Activated CD4-positive, alpha-beta T cell treated with anti-CD3 and anti-CD28 coated beads for 36 hours (primary cell): Measurements from ENCODE around the gene MECP2. TPM values are rescaled to one million over a fixed set of nuclear protein-coding genes. Genes with fewer than 3 reads are reported as not detected.

Experiments
- ATAC-seq: fragments of 200-7000 bp; cut with Tn5 transposase; one replicate; pipeline ENCODE4 v1.10.0; 2021; ENCODE audit warnings: mild to moderate bottlenecking, moderate library complexity
- CTCF ChIA-PET: fragments of 350-600 bp; sonication (Branson Sonifier 250); formaldehyde crosslinking; loops from one replicate; lab custom pipeline; 2021; ENCODE audit warnings: antibody characterized with exemption; lab: Charles Lee
- POLR2A ChIA-PET: fragments of 350-600 bp; sonication (Branson Sonifier 250); formaldehyde crosslinking; loops from one replicate; lab custom pipeline; 2021; ENCODE audit warnings: antibody characterized with exemption, inconsistent platforms; lab: Charles Lee
- DNase-seq: peaks from one replicate; pipeline ENCODE4 v3.0.0-alpha.2; 2020
- H3K27ac Mint-ChIP-seq: one replicate; pipeline ENCODE4 v1.8.0; 2021; ENCODE audit warnings: mixed read lengths
- H3K27me3 Mint-ChIP-seq: one replicate; pipeline ENCODE4 v1.8.0; 2021; ENCODE audit warnings: mixed read lengths
- H3K36me3 Mint-ChIP-seq: one replicate; pipeline ENCODE4 v1.8.0; 2021; ENCODE audit warnings: low read depth, mixed read lengths
- H3K4me1 Mint-ChIP-seq: one replicate; pipeline ENCODE4 v1.8.0; 2021; ENCODE audit warnings: mixed read lengths
- H3K4me3 Mint-ChIP-seq: one replicate; pipeline ENCODE4 v1.8.0; 2021; ENCODE audit warnings: mild to moderate bottlenecking, moderate library complexity, mixed read lengths
- H3K9me3 Mint-ChIP-seq: one replicate; pipeline ENCODE4 v1.8.0; 2021; ENCODE audit warnings: low read depth, mixed read lengths
- intact Hi-C, 2 experiments: fragments of 100-400 bp; cut with DNase I in 1 of 2; cut with micrococcal nuclease in 1 of 2; formaldehyde crosslinking; loops; one replicate each; pipeline versions ENCODE4 v1.14.2 to v1.15.1; 2022 to 2024; cut with DNase I, micrococcal nuclease
- total RNA-seq, 2 experiments: library from RNA; stranded (reverse); gene quantifications; one replicate each; pipeline ENCODE4 v1.2.3, GENCODE V29; 2021

The MECP2 gene
- total RNA-seq, 2 experiments from 2014 or later = 50.7 to 60.0 TPM

DNA sequence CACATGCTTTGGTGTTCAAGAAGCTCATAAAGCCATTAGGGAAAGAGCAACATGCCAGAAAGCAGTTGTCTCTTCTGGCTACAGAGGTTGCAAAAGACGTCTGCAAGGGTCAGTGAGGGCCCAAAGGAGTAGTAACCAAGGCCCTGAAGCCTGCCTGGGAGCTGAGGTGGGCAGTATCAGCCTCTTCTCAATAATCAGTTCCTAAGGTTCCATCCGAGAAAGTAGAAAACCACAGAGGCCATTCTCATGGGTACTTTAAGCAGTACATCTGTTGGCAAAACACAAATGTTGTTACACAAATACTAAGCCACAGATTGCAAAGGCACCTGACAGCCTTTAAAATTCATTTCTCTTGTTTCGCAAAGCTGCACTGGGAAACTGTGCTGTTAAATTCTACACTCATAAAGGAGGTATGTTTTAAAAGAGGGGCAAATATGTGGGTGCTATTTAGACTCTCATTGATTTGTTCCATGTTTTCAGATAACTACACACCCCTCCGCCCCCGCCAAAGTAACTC is 37.7 kb downstream of the MECP2 start:
- intact Hi-C loops = no loop called here
- CTCF ChIA-PET = interaction anchor here (0.7 to 2.4 kb wide), 4 partner anchors 8 to 46 kb away, joined by 4 to 6 read pairs (median 4); no protein-coding TSS in a partner anchor
- Mint-ChIP-seq H3K4me1 (peaks cover 79% of the 10 kb centered on the region), H3K9me3 (no peaks in the 10 kb centered on the region), H3K27me3 (no peaks in the 10 kb centered on the region), H3K27ac (peak overlapping the region; percentile 89), H3K36me3 (peaks cover 22% of the 10 kb centered on the region), H3K4me3 (no peak overlapping the region)
- POLR2A ChIA-PET = no interaction called here
- ATAC-seq (no peak), DNase-seq (no peak)

DNA sequence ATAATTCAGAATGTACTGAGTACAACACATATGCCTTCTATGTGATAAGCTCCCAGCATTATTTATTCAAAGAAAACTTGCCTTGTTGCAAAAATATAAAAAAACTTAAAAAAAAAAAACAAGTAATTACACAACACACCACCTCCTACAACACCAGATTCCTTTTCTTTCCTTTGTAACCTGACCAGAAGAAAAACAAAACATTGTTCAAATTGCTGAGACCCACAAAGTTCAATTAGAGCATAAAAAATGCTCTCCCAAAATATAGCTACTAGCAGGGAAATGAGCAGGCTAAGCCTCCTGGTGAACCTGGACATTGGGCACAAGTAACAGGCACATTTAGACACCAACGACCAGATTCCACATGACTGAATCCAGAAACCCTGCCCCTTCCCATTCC is 38.3 kb downstream of the MECP2 start:
- Mint-ChIP-seq H3K4me1 (peaks cover 74% of the 10 kb centered on the region), H3K9me3 (no peaks in the 10 kb centered on the region), H3K4me3 (no peak overlapping the region), H3K27ac (peak overlapping the region; percentile 89), H3K27me3 (no peaks in the 10 kb centered on the region), H3K36me3 (peaks cover 22% of the 10 kb centered on the region)
- intact Hi-C loops = no loop called here
- POLR2A ChIA-PET = no interaction called here
- ATAC-seq (no peak), DNase-seq (no peak)
- CTCF ChIA-PET = interaction anchor here (0.7 to 2.4 kb wide), 4 partner anchors 8 to 45 kb away, joined by 4 to 6 read pairs (median 4); no protein-coding TSS in a partner anchor

DNA sequence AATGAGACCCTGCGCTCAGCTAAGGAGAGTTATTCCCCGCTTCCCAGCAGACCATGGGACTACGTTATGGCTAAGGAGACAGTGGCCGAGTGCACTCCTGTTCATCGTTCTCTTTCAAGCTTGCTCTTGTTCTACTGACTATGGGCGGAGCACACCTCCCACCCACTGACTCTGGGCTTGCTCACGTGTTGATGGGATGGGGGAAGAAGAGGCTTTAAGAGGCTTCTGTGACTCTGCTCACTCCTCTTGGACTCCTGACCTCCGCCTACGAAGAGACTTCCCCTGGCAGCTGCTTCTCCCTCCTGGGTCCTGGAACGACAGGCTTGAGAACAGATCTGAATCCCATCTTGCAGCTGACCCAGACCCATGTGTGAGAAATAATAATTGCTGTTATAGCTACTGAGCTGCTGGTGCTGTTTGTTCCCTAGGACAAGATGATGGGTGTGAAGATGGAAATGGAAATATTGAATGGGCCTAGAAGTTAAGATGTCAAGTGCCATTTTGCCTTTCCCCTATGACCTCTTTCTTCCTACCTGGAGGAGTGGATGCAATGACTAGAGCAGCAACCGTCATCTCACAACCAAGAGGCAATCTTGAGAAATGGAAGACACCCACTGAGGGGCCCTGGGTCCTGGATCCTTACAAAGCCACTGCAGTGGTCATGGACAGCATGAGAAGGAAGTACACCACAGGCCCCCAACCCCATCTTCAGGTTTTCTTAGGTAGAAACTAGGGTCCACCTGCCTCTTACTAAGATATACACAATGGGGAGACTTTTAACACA is 39.1 kb downstream of the MECP2 start:
- H3K4me1 Mint-ChIP-seq = peaks cover 67% of the 10 kb centered on the region
- no peaks in the 10 kb centered on the region for H3K27me3 Mint-ChIP-seq
- no peak overlapping the region for H3K4me3 Mint-ChIP-seq
- no peaks in the 10 kb centered on the region for H3K9me3 Mint-ChIP-seq
- POLR2A ChIA-PET = no interaction called here
- ATAC-seq = peak; percentile 65
- peak overlapping the region; percentile 85 for H3K27ac Mint-ChIP-seq
- peak; percentile 33 for DNase-seq
- intact Hi-C loops = no loop called here
- CTCF ChIA-PET = interaction anchor here (1.3 to 2.4 kb wide), 2 partner anchors 34 to 45 kb away, joined by 4 to 6 read pairs; no protein-coding TSS in a partner anchor
- peaks cover 22% of the 10 kb centered on the region for H3K36me3 Mint-ChIP-seq

DNA sequence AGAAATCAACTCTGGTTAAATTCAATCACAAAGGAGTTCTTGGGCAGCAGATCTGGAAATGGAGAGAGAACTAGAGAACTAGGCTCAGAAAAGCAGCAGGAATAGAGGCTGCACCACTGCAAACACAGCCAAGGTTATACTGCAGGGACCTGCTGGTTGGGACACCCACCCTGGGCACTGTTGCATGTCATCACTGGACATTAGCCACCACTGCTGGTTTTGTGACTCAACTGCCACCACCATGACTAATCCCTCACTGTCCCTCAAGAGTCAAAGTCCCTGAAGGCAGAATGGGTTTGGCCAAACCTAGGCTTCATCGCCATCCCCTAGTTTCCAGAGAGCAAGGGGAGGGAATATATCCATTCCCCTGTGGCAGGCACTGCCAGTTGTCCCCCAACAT is 39.7 kb downstream of the MECP2 start:
- Mint-ChIP-seq H3K36me3 (peaks cover 22% of the 10 kb centered on the region), H3K4me3 (no peak overlapping the region), H3K4me1 (peaks cover 62% of the 10 kb centered on the region), H3K27me3 (no peaks in the 10 kb centered on the region), H3K9me3 (no peaks in the 10 kb centered on the region), H3K27ac (peak overlapping the region; percentile 85)
- intact Hi-C loops = no loop called here
- ChIA-PET POLR2A (no interaction called here), CTCF (interaction anchor here (2.4 kb wide), 1 partner anchor 44 kb away, joined by 6 read pairs; no protein-coding TSS in a partner anchor)
- DNase-seq = no peak
- ATAC-seq = no peak

DNA sequence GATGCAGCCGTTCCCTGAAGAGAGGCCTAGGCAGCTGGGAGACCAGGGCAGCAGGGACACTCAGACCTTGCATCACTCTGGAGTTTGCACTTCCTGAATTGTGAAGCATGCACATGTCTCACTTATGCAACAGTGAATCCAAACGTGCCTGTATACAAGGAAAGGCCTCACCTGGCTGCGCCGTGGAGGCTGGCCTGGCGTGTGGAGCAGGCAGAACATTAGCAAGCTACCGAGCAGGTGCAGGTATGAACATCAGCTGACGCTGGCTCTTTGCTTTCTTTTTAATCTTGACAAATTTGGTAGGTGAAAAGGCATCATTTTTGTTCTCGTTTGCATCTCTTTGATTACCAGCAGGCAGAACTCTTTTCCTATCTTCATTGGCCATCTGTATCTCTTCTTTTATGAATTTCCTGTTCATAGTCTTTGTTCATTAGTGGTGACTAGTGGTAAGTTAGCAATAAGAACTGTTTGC is 40.7 kb downstream of the MECP2 start:
- ChIA-PET CTCF (interaction anchor here (0.6 kb wide), 1 partner anchor 488 kb away, joined by 3 read pairs; no protein-coding TSS in a partner anchor), POLR2A (no interaction called here)
- no peak for DNase-seq
- Mint-ChIP-seq H3K36me3 (peaks cover 22% of the 10 kb centered on the region), H3K27ac (peak overlapping the region; percentile 85), H3K27me3 (no peaks in the 10 kb centered on the region), H3K4me3 (no peak overlapping the region), H3K9me3 (no peaks in the 10 kb centered on the region), H3K4me1 (peaks cover 59% of the 10 kb centered on the region)
- no peak for ATAC-seq
- intact Hi-C loops = no loop called here

DNA sequence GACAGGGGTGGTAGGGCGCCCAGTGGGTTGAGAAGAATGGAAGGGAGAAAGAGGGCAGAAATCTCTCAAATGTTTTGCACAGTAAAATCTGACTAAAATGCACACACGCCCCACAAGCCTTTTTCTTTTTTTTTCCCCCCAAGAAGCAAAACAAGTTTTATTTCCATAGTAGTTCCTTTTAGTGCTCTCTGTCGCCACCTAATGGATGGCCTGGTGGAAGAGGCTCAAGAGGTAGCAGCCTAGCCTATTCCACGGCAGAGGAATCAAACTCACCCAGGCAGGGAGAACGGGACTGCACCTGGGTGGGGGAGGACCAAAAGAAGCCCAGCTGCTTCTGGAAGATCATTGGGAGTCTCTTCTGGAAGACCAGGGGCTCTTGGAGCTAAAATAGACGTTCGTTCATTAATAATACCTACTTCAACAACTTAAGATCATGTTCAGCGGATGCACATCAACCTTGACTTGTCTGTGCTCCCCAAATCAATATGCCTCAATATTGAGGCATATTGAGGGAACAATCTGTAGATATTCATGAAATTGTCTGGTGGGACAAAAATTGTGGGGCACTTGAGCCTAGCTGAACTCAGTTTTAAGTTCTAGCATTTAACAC is 46.2 kb downstream of the MECP2 start:
- H3K36me3 Mint-ChIP-seq = peaks cover 24% of the 10 kb centered on the region
- ChIA-PET POLR2A (no interaction called here), CTCF (interaction anchor here (1.0 to 1.9 kb wide), 7 partner anchors 8 to 29 kb away, joined by 3 to 6 read pairs (median 3); no protein-coding TSS in a partner anchor)
- H3K4me3 Mint-ChIP-seq = no peak overlapping the region
- ATAC-seq (peak; percentile 85), DNase-seq (peak; percentile 81)
- peaks cover 33% of the 10 kb centered on the region for H3K4me1 Mint-ChIP-seq
- no peaks in the 10 kb centered on the region for H3K27me3 Mint-ChIP-seq
- intact Hi-C loops = loop anchor here (1.0 to 2.0 kb wide), 2 partner anchors 31 to 38 kb away; no protein-coding TSS in a partner anchor
- H3K27ac Mint-ChIP-seq = peak overlapping the region; percentile 40
- H3K9me3 Mint-ChIP-seq = no peaks in the 10 kb centered on the region

GRCh38 chrX:154050113-154050495 is 47.4 kb downstream of the MECP2 start:
- peaks cover 31% of the 10 kb centered on the region for H3K4me1 Mint-ChIP-seq
- H3K36me3 Mint-ChIP-seq = peaks cover 22% of the 10 kb centered on the region
- ATAC-seq (no peak), DNase-seq (no peak)
- intact Hi-C loops = loop anchor here in 1 of 2 experiments (2.0 kb wide), 1 partner anchor 29 kb away; no protein-coding TSS in a partner anchor
- no peaks in the 10 kb centered on the region for H3K27me3 Mint-ChIP-seq
- no peaks in the 10 kb centered on the region for H3K9me3 Mint-ChIP-seq
- POLR2A ChIA-PET = no interaction called here
- no peak overlapping the region for H3K4me3 Mint-ChIP-seq
- H3K27ac Mint-ChIP-seq = peak overlapping the region; percentile 24
- CTCF ChIA-PET = interaction anchor here (1.8 kb wide), 1 partner anchor 37 kb away, joined by 5 read pairs; no protein-coding TSS in a partner anchor

DNA sequence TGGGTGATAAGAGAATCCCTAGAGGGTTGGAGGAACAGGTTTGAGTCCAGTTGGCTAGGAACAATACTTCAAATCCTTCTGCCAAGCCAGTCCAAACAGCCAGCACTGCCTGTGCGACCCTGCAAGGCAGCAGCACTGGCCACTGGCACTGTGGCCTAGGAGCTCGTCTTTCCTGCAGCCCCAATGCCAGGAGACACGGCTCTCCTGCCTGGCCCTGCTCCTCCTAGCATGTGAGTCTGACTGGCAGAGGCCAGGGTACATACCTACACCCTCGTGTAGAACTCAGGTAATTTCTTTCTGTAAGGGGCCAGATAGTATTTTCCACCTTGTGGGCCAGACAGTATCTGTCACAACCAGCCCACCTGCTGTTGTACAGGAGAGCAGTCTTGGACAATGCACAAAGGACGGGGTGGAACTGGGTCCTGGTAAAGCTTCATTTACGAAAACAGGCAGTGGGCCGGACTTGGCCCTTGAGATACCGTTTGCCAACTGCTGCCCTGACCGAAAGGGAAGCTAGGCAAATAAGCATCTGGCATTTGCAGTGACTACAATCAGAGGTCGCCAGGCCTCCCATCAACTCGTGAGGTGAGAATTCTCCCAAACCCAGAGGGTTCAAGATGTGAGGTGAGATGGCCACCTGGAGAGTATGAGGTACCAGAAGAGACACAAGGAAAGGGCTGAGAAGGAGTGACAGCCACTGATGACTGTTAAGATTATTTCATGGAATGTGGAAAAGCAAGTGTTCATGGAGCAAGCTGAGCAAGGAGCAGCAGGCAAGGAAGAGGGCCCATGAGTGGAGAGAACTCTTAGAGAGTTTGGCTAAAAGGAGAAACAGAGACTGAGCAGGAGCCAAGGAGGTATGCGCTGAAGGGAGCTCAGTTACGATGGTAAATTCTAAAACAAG is 48.1 kb downstream of the MECP2 start:
- no peak for ATAC-seq
- DNase-seq = no peak
- no peaks in the 10 kb centered on the region for H3K27me3 Mint-ChIP-seq
- H3K4me1 Mint-ChIP-seq = peaks cover 31% of the 10 kb centered on the region
- intact Hi-C loops = loop anchor here in 1 of 2 experiments (2.0 kb wide), 1 partner anchor 29 kb away; no protein-coding TSS in a partner anchor
- POLR2A ChIA-PET = no interaction called here
- H3K27ac Mint-ChIP-seq = peak overlapping the region; percentile 42
- H3K36me3 Mint-ChIP-seq = peaks cover 22% of the 10 kb centered on the region
- no peaks in the 10 kb centered on the region for H3K9me3 Mint-ChIP-seq
- CTCF ChIA-PET = interaction anchor here (1.8 kb wide), 2 partner anchors 12 to 36 kb away, joined by 3 to 5 read pairs; no protein-coding TSS in a partner anchor
- no peak overlapping the region for H3K4me3 Mint-ChIP-seq

DNA sequence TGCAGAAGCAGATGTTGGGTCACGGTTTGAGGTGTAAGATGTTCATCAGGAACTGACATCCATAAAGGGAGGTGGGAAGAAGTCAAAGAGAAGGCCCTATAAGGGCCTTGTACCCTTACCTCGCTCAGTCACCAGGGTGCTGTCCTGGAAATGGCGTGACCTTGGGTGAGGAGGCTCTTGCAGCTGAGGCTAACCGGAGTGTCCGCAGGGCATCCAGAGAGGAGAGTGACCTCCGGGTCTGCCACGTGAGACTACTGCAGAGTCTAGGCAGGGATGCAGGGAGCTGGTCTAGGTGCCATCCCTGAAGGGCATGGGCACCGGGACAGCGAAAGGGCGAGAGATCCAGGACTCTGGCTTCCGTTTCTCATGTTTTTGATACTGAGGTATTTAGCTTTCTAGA is 49.1 kb downstream of the MECP2 start:
- Mint-ChIP-seq H3K9me3 (no peaks in the 10 kb centered on the region), H3K4me1 (peaks cover 31% of the 10 kb centered on the region), H3K36me3 (peaks cover 22% of the 10 kb centered on the region), H3K4me3 (no peak overlapping the region), H3K27ac (peak overlapping the region; percentile 13), H3K27me3 (no peaks in the 10 kb centered on the region)
- POLR2A ChIA-PET = no interaction called here
- DNase-seq (no peak), ATAC-seq (no peak)
- intact Hi-C loops = no loop called here
- CTCF ChIA-PET = interaction anchor here (1.8 kb wide), 2 partner anchors 13 to 35 kb away, joined by 3 to 5 read pairs; no protein-coding TSS in a partner anchor

- POLR2A ChIA-PET = no interaction called here
Measured at GRCh38 chrX:154046940-154047610, 50.4 kb downstream of the MECP2 start.

More at GRCh38 chrX:154046940-154047610, 50.4 kb downstream of the MECP2 start:
- H3K27me3 Mint-ChIP-seq = no peaks in the 10 kb centered on the region
- ATAC-seq (no peak), DNase-seq (no peak)
- peaks cover 36% of the 10 kb centered on the region for H3K4me1 Mint-ChIP-seq
- peak overlapping the region; percentile 27 for H3K27ac Mint-ChIP-seq
- no peak overlapping the region for H3K4me3 Mint-ChIP-seq
- intact Hi-C loops = no loop called here
- H3K9me3 Mint-ChIP-seq = no peaks in the 10 kb centered on the region
- H3K36me3 Mint-ChIP-seq = peaks cover 22% of the 10 kb centered on the region
- CTCF ChIA-PET = interaction anchor here (0.7 kb wide), 1 partner anchor 46 kb away, joined by 5 read pairs; no protein-coding TSS in a partner anchor
